SH-SY5Y (cell line): ENCODE data around the gene IKBIP.

Experiments
- GATA2 ChIP-seq: IDR thresholded peaks from 2 replicates; pipeline ENCODE4 v1.6.1; 2011; ENCODE audit warnings: mild to moderate bottlenecking, low read depth, low read length
- GATA3 ChIP-seq: IDR thresholded peaks from 2 replicates; pipeline ENCODE4 v1.6.1; 2011; ENCODE audit warnings: low read depth, mild to moderate bottlenecking, low read length, moderate library complexity

IKBIP gene

GRCh38 chr12:98651328-98651727 lies 6.7 kb upstream of the IKBIP start:
- no peak for TF ChIP-seq GATA3
- TF ChIP-seq GATA2 = no peak

GRCh38 chr12:98646294-98647090 lies 1.9 kb upstream of the IKBIP start:
- TF ChIP-seq GATA3 (no peak), GATA2 (no peak)

GRCh38 chr12:98645572-98646067 lies 1.0 kb upstream of the IKBIP start:
- TF ChIP-seq GATA3 = no peak
- no peak for TF ChIP-seq GATA2

GRCh38 chr12:98644433-98644711 lies 216 bp downstream of the IKBIP start:
- TF ChIP-seq GATA2 (no peak), GATA3 (no peak)

- no peak for TF ChIP-seq GATA3
- no peak for TF ChIP-seq GATA2
Observed at GRCh38 chr12:98639491-98639890, 5.1 kb downstream of the IKBIP start.

GRCh38 chr12:98638009-98638408 lies 6.6 kb downstream of the IKBIP start:
- no peak for TF ChIP-seq GATA2
- TF ChIP-seq GATA3 = no peak

- TF ChIP-seq GATA2 (no peak), GATA3 (no peak)
Observed at GRCh38 chr12:98637068-98637467, 7.5 kb downstream of the IKBIP start.

GRCh38 chr12:98635657-98636323 lies 8.8 kb downstream of the IKBIP start:
- no peak for TF ChIP-seq GATA3
- no peak for TF ChIP-seq GATA2

GRCh38 chr12:98618952-98619351 lies 25.6 kb downstream of the IKBIP start:
- TF ChIP-seq GATA2 = no peak
- no peak for TF ChIP-seq GATA3

GRCh38 chr12:98612696-98613334 lies 31.8 kb downstream of the IKBIP start:
- TF ChIP-seq GATA2 = no peak

- TF ChIP-seq GATA3 = no peak
- no peak for TF ChIP-seq GATA2
Observed at GRCh38 chr12:98610596-98610995, 34.0 kb downstream of the IKBIP start.

GRCh38 chr12:98606359-98606988 lies 38.1 kb downstream of the IKBIP start:
- TF ChIP-seq GATA2 (no peak), GATA3 (no peak)

GRCh38 chr12:98601924-98602323 lies 42.7 kb downstream of the IKBIP start:
- no peak for TF ChIP-seq GATA3
- no peak for TF ChIP-seq GATA2

GRCh38 chr12:98595243-98595988 lies 49.2 kb downstream of the IKBIP start:
- TF ChIP-seq GATA2 = no peak
- TF ChIP-seq GATA3 = no peak
